Natural killer cell (primary cell): ENCODE results near the gene CACUL1. TPM values are rescaled to one million over a fixed set of nuclear protein-coding genes. Genes with fewer than 3 reads are reported as not detected.
A peak's percentile ranks its signal among the peaks of the same experiment; 100 is the strongest.

Experiments
- ATAC-seq, 3 donors: fragments of 150-1000 bp in 2 of 3; fragments of 200-7000 bp in 1 of 3; cut with Tn5 transposase; 1 replicate in 1 of 3; 2 replicates in 2 of 3; pipeline ENCODE4 v1.10.0; 2021; ENCODE audit warnings: mild to moderate bottlenecking in 2 of 3, moderate library complexity in 2 of 3
- DNase-seq, 2 donors: peaks; one replicate each; pipeline versions ENCODE4 v3.0.0 to v3.0.0-alpha.2; 2013 to 2021; ENCODE audit warnings: mixed read lengths in 1 of 2
- H3K27ac ChIP-seq: one replicate; pipeline ENCODE4 v1.5.1; 2013; ENCODE audit warnings: mild to moderate bottlenecking, low read length
- H3K27me3 ChIP-seq: one replicate; pipeline ENCODE4 v1.6.1; 2013; ENCODE audit warnings: low read length; ENCODE audit not compliant: control insufficient read depth, insufficient read depth
- H3K36me3 ChIP-seq: one replicate; pipeline ENCODE4 v1.6.1; 2013; ENCODE audit warnings: low read length; ENCODE audit not compliant: control insufficient read depth, insufficient read depth
- H3K4me1 ChIP-seq: one replicate; pipeline ENCODE4 v1.6.1; 2013; ENCODE audit warnings: low read length; ENCODE audit not compliant: control insufficient read depth, insufficient read depth
- H3K4me3 ChIP-seq: one replicate; pipeline ENCODE4 v1.5.1; 2013; ENCODE audit warnings: low read length
- H3K9me3 ChIP-seq: one replicate; pipeline ENCODE4 v1.6.1; 2013; ENCODE audit warnings: low read length; ENCODE audit not compliant: control insufficient read depth, insufficient read depth
- H3K27ac Mint-ChIP-seq, 2 donors: one replicate each; pipeline ENCODE4 v1.8.0; 2022; ENCODE audit warnings: mild to moderate bottlenecking in 2 of 2, mixed read lengths in 2 of 2, moderate library complexity in 1 of 2
- H3K27me3 Mint-ChIP-seq, 2 donors: one replicate each; pipeline ENCODE4 v1.8.0; 2022; ENCODE audit warnings: low read depth in 2 of 2, mixed read lengths in 2 of 2
- H3K36me3 Mint-ChIP-seq: one replicate; pipeline ENCODE4 v1.8.0; 2022; ENCODE audit warnings: mixed read lengths
- H3K4me1 Mint-ChIP-seq, 2 donors: one replicate each; pipeline ENCODE4 v1.8.0; 2022; ENCODE audit warnings: mixed read lengths in 2 of 2
- H3K4me3 Mint-ChIP-seq: one replicate; pipeline ENCODE4 v1.8.0; 2022; ENCODE audit warnings: mild to moderate bottlenecking, moderate library complexity, mixed read lengths
- H3K9me3 Mint-ChIP-seq, 2 donors: one replicate each; pipeline ENCODE4 v1.8.0; 2022; ENCODE audit warnings: mixed read lengths in 2 of 2
- CTCF ChIP-seq: fragments of 200-600 bp; IDR thresholded peaks from one replicate; pipeline ENCODE4 v1.8.0; 2022; ENCODE audit warnings: antibody characterized with exemption
- WGBS: methylation state at CpG from one replicate; pipeline ENCODE4 v1.1.7; 2013; ENCODE audit warnings: missing lambda C conversion rate; ENCODE audit not compliant: insufficient coverage; 5-methylcytosine and 5-hydroxymethylcytosine counted together
- intact Hi-C: fragments of 100-400 bp; cut with micrococcal nuclease; formaldehyde crosslinking; loops from one replicate; pipeline ENCODE4 v1.14.2; 2022
- total RNA-seq, 4 donors: library from RNA; stranded (reverse); fragments of 120-200 nt in 1 of 4; gene quantifications; one replicate each; pipeline versions ENCODE4 v1.2.3 to v1.2.4, GENCODE V29; 2013 to 2022

The CACUL1 gene
- total RNA-seq, 3 donors from 2014 or later (not counting 1 experiment from before 2014, with no cell fraction given), result 45.4 to 65.9 (median 47.6) TPM

DNA sequence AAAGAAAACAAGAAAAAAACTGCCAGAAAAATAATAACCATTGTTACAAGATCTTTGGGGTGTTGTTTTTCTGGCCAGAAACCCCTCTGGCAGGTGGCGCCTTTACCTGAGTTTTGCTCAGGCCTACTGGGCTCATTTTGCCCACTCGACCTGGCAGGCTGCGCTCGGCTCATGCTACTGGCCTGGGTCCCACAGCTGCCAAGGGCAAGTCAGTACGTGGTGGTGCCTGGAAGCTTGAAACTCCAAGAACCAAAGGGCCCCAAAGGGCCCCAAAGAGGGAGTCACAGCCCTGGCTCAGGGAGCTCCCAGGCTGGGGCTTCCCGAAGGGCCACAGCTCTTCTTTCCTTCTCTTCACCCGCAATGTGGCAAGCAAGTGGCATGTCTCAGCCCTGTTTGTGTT, 42.7 kb downstream of the CACUL1 start:
- intact Hi-C loops, result no loop called here
- no peak overlapping the region for H3K4me3 Mint-ChIP-seq
- no peaks in the 10 kb centered on the region for H3K27me3 Mint-ChIP-seq
- no peaks in the 10 kb centered on the region for H3K9me3 Mint-ChIP-seq
- DNase-seq (no peak), ATAC-seq (no peak)
- WGBS, result 94% methylated on average over 7 of the region's 7 CpGs
- no peaks in the 10 kb centered on the region for H3K36me3 Mint-ChIP-seq
- H3K9me3 ChIP-seq, result no peaks in the 10 kb centered on the region
- H3K27me3 ChIP-seq, result no peaks in the 10 kb centered on the region
- H3K4me3 ChIP-seq, result no peak overlapping the region
- peaks cover 7% of the 10 kb centered on the region in 2 donors for H3K4me1 Mint-ChIP-seq
- H3K27ac ChIP-seq, result no peak overlapping the region
- no peak overlapping the region for H3K27ac Mint-ChIP-seq
- H3K4me1 ChIP-seq, result no peaks in the 10 kb centered on the region
- H3K36me3 ChIP-seq, result peaks cover 6% of the 10 kb centered on the region
- no peak for TF ChIP-seq CTCF

- DNase-seq, result no peak
- H3K9me3 Mint-ChIP-seq, result no peaks in the 10 kb centered on the region
- no peak for ATAC-seq
- no peaks in the 10 kb centered on the region for H3K4me1 ChIP-seq
- no peaks in the 10 kb centered on the region for H3K9me3 ChIP-seq
- H3K27me3 Mint-ChIP-seq, result no peaks in the 10 kb centered on the region
- peaks cover 7% of the 10 kb centered on the region in 2 donors for H3K4me1 Mint-ChIP-seq
- TF ChIP-seq CTCF, result no peak
- H3K27ac ChIP-seq, result no peak overlapping the region
- H3K27me3 ChIP-seq, result no peaks in the 10 kb centered on the region
- H3K36me3 Mint-ChIP-seq, result no peaks in the 10 kb centered on the region
- H3K27ac Mint-ChIP-seq, result no peak overlapping the region
- no peak overlapping the region for H3K4me3 ChIP-seq
- H3K4me3 Mint-ChIP-seq, result no peak overlapping the region
- H3K36me3 ChIP-seq, result peaks cover 2% of the 10 kb centered on the region
- intact Hi-C loops, result no loop called here
- WGBS, result no CpG with 5 or more reads among the region's 1 CpG
These were observed 44.3 kb downstream of the CACUL1 start for GRCh38 chr10:118710487-118710886.

DNA sequence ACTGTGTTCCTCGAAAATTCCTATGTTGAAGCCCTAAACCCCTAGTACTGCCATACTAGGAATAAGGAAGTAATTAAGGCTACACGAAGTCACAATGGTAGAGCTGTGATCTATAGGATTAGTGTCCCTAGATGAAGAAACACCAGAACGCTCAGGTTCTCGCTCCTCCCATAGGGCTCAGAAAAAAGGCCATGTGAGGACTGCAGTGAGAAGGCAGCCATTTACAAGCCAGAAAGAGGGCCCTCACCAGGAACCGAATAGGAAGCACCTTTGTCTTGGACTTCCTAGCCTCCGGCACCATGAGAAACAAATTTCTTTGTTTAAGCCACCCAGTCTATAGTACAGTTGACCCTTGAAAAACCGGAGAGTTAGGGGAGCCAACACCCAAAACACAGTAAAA, 46.2 kb downstream of the CACUL1 start:
- Mint-ChIP-seq H3K36me3 (no peaks in the 10 kb centered on the region), H3K4me3 (no peak overlapping the region), H3K27ac (no peak overlapping the region), H3K9me3 (no peaks in the 10 kb centered on the region), H3K27me3 (no peaks in the 10 kb centered on the region), H3K4me1 (peaks cover 7% of the 10 kb centered on the region in 2 donors)
- intact Hi-C loops, result no loop called here
- no peak overlapping the region for H3K4me3 ChIP-seq
- no peak for ATAC-seq
- H3K27me3 ChIP-seq, result no peaks in the 10 kb centered on the region
- H3K4me1 ChIP-seq, result no peaks in the 10 kb centered on the region
- DNase-seq, result no peak
- WGBS, result 98% methylated on average over 6 of the region's 7 CpGs
- no peak for TF ChIP-seq CTCF
- peaks cover 2% of the 10 kb centered on the region for H3K36me3 ChIP-seq
- H3K9me3 ChIP-seq, result no peaks in the 10 kb centered on the region
- no peak overlapping the region for H3K27ac ChIP-seq

DNA sequence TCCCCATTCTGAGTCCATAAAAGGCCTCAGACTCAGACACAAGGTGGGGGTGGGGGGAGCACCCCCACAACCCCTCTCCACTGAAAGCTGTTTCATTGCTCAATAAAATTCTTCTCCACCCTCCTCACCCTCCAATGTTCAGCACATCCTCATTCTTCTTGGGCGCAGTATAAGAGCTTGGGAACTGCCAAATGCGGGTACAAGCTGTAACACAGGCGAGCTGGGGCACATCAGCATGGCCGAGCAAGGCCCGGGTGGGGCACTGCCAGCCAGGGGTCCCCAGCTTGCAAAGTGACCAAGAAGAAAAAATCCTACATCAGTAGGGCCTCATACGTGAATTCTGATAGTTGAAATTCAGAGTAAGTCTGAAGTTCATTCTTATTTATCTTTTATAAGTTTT, 50.1 kb downstream of the CACUL1 start:
- no peaks in the 10 kb centered on the region for H3K36me3 Mint-ChIP-seq
- Histone ChIP-seq H3K9me3 (no peaks in the 10 kb centered on the region), H3K27me3 (no peaks in the 10 kb centered on the region), H3K36me3 (peaks cover 8% of the 10 kb centered on the region), H3K27ac (no peak overlapping the region), H3K4me3 (no peak overlapping the region), H3K4me1 (peaks cover 2% of the 10 kb centered on the region)
- DNase-seq (no peak), ATAC-seq (no peak)
- intact Hi-C loops, result no loop called here
- no peak for TF ChIP-seq CTCF
- 86% methylated on average over 5 of the region's 6 CpGs for WGBS
- H3K27ac Mint-ChIP-seq, result peak overlapping the region in 1 of 2 donors; percentile 36
- H3K4me3 Mint-ChIP-seq, result no peak overlapping the region
- no peaks in the 10 kb centered on the region for H3K4me1 Mint-ChIP-seq
- no peaks in the 10 kb centered on the region for H3K9me3 Mint-ChIP-seq
- H3K27me3 Mint-ChIP-seq, result no peaks in the 10 kb centered on the region
